ENCODE data around the gene GLTP.

GRCh38 chr12:109824731-109825130 lies 55.6 kb downstream of the GLTP start:
- TF ChIP-seq CTCF (IDR thresholded peaks at IDR 0.05; ENCODE audit: low read depth, low read length, poor library complexity, severe bottlenecking) (no peak), EZH2phosphoT487 (IDR thresholded peaks at IDR 0.05; ENCODE audit: borderline replicate concordance, low read length) (no peak)
